Hepatocyte (in vitro differentiated cells): ENCODE measurements around the gene ARMC2. TPM values are rescaled to one million over a fixed set of nuclear protein-coding genes. Genes with fewer than 3 reads are reported as not detected.

Experiments used
- DNase-seq: peaks from one replicate; pipeline ENCODE4 v3.0.0-alpha.2; 2016; ENCODE audit warnings: low spot score
- H2AFZ ChIP-seq: fragments of 200-600 bp; sonication (generic); 2 replicates; pipeline ENCODE4 v1.6.0; 2016; ENCODE audit warnings: antibody characterized with exemption, mild to moderate bottlenecking
- H3K27ac ChIP-seq: fragments of 200-600 bp; sonication (generic); 2 replicates; pipeline ENCODE4 v1.5.1; 2016; ENCODE audit warnings: mild to moderate bottlenecking
- H3K27me3 ChIP-seq: fragments of 200-600 bp; sonication (generic); 2 replicates; pipeline ENCODE4 v1.6.1; 2016
- H3K36me3 ChIP-seq: fragments of 200-600 bp; sonication (generic); replicated peaks from 2 replicates; pipeline ENCODE4 v1.5.1; 2016; ENCODE audit warnings: low read depth; ENCODE audit not compliant: insufficient read depth
- H3K4me1 ChIP-seq: fragments of 200-600 bp; sonication (generic); 2 replicates; pipeline ENCODE4 v1.5.1; 2016; ENCODE audit warnings: mild to moderate bottlenecking, moderate library complexity; ENCODE audit not compliant: insufficient read depth
- H3K4me2 ChIP-seq: fragments of 200-600 bp; sonication (generic); 2 replicates; pipeline ENCODE4 v1.6.0; 2016
- H3K4me3 ChIP-seq: fragments of 200-600 bp; sonication (generic); 2 replicates; pipeline ENCODE4 v1.5.1; 2016; ENCODE audit warnings: mild to moderate bottlenecking
- H3K79me2 ChIP-seq: fragments of 200-600 bp; sonication (generic); 2 replicates; pipeline ENCODE4 v1.6.0; 2017; ENCODE audit warnings: mild to moderate bottlenecking
- H3K9me2 ChIP-seq: fragments of 200-600 bp; sonication (generic); replicated peaks from 2 replicates; pipeline ENCODE4 v1.6.0; 2017; ENCODE audit warnings: mild to moderate bottlenecking; ENCODE audit not compliant: insufficient read depth
- H3K9me3 ChIP-seq: fragments of 200-600 bp; sonication (generic); 2 replicates; pipeline ENCODE4 v1.5.1; 2016; ENCODE audit warnings: low read depth, mild to moderate bottlenecking
- H4K20me1 ChIP-seq: fragments of 200-600 bp; sonication (generic); 2 replicates; pipeline ENCODE4 v1.6.0; 2016; ENCODE audit warnings: mild to moderate bottlenecking; ENCODE audit not compliant: insufficient read depth, poor library complexity, severe bottlenecking
- CTCF ChIP-seq: fragments of 200-600 bp; sonication (generic); IDR thresholded peaks from 2 replicates; pipeline ENCODE4 v1.5.1; 2016; ENCODE audit warnings: antibody characterized with exemption, mild to moderate bottlenecking; ENCODE audit not compliant: poor library complexity
- EZH2 ChIP-seq: fragments of 200-600 bp; sonication (generic); IDR thresholded peaks from 2 replicates; pipeline ENCODE4 v1.6.1; 2016; ENCODE audit warnings: antibody characterized with exemption, mild to moderate bottlenecking, borderline replicate concordance
- EZH2phosphoT487 ChIP-seq: fragments of 200-600 bp; sonication (generic); IDR thresholded peaks from one replicate; pipeline ENCODE4 v1.6.1; 2018; ENCODE audit warnings: antibody characterized with exemption, mild to moderate bottlenecking, low read depth, moderate library complexity; ENCODE audit not compliant: unreplicated experiment, severe bottlenecking
- WGBS: methylation state at CpG from one replicate; pipeline ENCODE4 v1.1.6; 2016; ENCODE audit warnings: low lambda C conversion rate; ENCODE audit errors: missing lambda C conversion rate; 5-methylcytosine and 5-hydroxymethylcytosine counted together
- polyA plus RNA-seq: library from polyadenylated mRNA; unstranded; fragments of >200 nt; fragmentation: Nextera tagmentation; extraction: Ambion mirVana; gene quantifications from 2 replicates; pipeline ENCODE4 v1.2.1, GENCODE V29; 2016
- total RNA-seq: library from RNA; depleted of rRNA; stranded (reverse); fragments of >200 nt; gene quantifications from 2 replicates; pipeline ENCODE4 v1.2.3, GENCODE V29; 2014

Gene ARMC2
- total and polyA plus RNA-seq, 2 experiments from 2014 or later: 2.8 to 4.8 TPM

- H3K79me2 ChIP-seq: peaks cover 26% of the 10 kb centered on the region
- no peak overlapping the region for H2AFZ ChIP-seq
- no peaks in the 10 kb centered on the region for H3K9me2 ChIP-seq
- no peaks in the 10 kb centered on the region for H4K20me1 ChIP-seq
- peaks cover 12% of the 10 kb centered on the region for H3K4me1 ChIP-seq
- H3K9me3 ChIP-seq: no peaks in the 10 kb centered on the region
- H3K36me3 ChIP-seq: no peaks in the 10 kb centered on the region
- H3K27ac ChIP-seq: no peak overlapping the region
- no peaks in the 10 kb centered on the region for H3K27me3 ChIP-seq
- no peak overlapping the region for H3K4me3 ChIP-seq
- H3K4me2 ChIP-seq: no peak overlapping the region
- no peak for DNase-seq
- TF ChIP-seq EZH2phosphoT487 (no peak), EZH2 (no peak), CTCF (no peak)
These were observed 167.0 kb downstream of the ARMC2 start for GRCh38 chr6:109015176-109015575.

GRCh38 chr6:109019911-109020310, 171.7 kb downstream of the ARMC2 start:
- DNase-seq: no peak
- H2AFZ ChIP-seq: no peak overlapping the region
- H3K27me3 ChIP-seq: no peaks in the 10 kb centered on the region
- no peaks in the 10 kb centered on the region for H3K36me3 ChIP-seq
- no peak for TF ChIP-seq EZH2phosphoT487
- TF ChIP-seq EZH2: no peak
- TF ChIP-seq CTCF: no peak
- no peaks in the 10 kb centered on the region for H3K9me2 ChIP-seq
- no peak overlapping the region for H3K4me2 ChIP-seq
- WGBS: 44% methylated on average over 1 of the region's 1 CpG
- no peaks in the 10 kb centered on the region for H3K4me1 ChIP-seq
- no peak overlapping the region for H3K27ac ChIP-seq
- peaks cover 18% of the 10 kb centered on the region for H3K79me2 ChIP-seq
- H3K4me3 ChIP-seq: no peak overlapping the region
- H3K9me3 ChIP-seq: no peaks in the 10 kb centered on the region
- no peaks in the 10 kb centered on the region for H4K20me1 ChIP-seq

GRCh38 chr6:109021870-109022269, 173.6 kb downstream of the ARMC2 start:
- Histone ChIP-seq H3K27me3 (no peaks in the 10 kb centered on the region), H3K79me2 (peaks cover 20% of the 10 kb centered on the region), H3K4me1 (no peaks in the 10 kb centered on the region), H3K36me3 (no peaks in the 10 kb centered on the region), H3K9me2 (no peaks in the 10 kb centered on the region), H4K20me1 (no peaks in the 10 kb centered on the region), H3K9me3 (no peaks in the 10 kb centered on the region), H3K4me3 (no peak overlapping the region), H3K27ac (no peak overlapping the region), H2AFZ (no peak overlapping the region), H3K4me2 (no peak overlapping the region)
- no peak for DNase-seq
- 92% methylated on average over 1 of the region's 1 CpG for WGBS
- TF ChIP-seq EZH2 (no peak), EZH2phosphoT487 (no peak), CTCF (no peak)

DNA sequence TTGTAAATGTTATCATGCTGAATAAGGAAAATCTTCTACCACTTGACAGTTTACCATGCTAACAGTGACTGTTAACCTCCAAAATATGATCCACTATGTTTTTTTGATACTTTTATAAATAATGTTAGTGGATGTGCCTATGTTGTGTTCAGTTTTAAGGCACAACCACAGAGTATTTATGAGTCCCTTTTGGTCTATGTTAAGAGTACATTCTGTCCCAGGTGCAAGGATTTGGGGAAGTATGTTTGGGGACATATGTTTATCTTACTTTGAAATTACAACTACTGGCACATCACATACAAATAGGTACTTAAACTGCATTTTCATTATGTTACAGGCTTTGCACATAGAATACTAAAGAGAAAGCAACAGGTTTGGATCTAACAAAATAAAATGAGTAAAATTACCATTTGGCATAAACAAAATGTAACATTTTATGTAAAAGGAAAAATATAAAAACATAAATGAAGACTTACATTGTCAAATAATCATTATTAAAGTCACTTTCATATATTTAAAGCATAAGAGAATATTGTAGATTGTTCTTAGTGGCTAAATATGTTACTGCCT, 175.2 kb downstream of the ARMC2 start:
- Histone ChIP-seq H2AFZ (no peak overlapping the region), H3K27ac (no peak overlapping the region), H3K4me3 (no peak overlapping the region), H3K4me2 (no peak overlapping the region), H3K9me2 (no peaks in the 10 kb centered on the region), H3K27me3 (no peaks in the 10 kb centered on the region), H3K79me2 (peaks cover 17% of the 10 kb centered on the region), H3K9me3 (no peaks in the 10 kb centered on the region), H4K20me1 (no peaks in the 10 kb centered on the region), H3K36me3 (no peaks in the 10 kb centered on the region), H3K4me1 (no peaks in the 10 kb centered on the region)
- DNase-seq: no peak
- TF ChIP-seq EZH2phosphoT487: no peak
- no peak for TF ChIP-seq EZH2
- TF ChIP-seq CTCF: no peak
